GM18861 (cell line): ENCODE data around the gene ATRX.
"Not testable (repeated sequence)": the region's sequence is repeated elsewhere in the genome, so short reads cannot be mapped to it uniquely, and the experiment has no call there.

ENCODE experiments used
- ATAC-seq: cut with Tn5 transposase; IDR thresholded peaks from one replicate; pipeline ENCODE4 v1.9.1; 2021; ENCODE audit not compliant: unreplicated experiment

ATRX gene

GRCh38 chrX:77510007-77510406 is 276.0 kb downstream of the ATRX start:
- ATAC-seq = no peak

GRCh38 chrX:77505227-77505626 is 280.8 kb downstream of the ATRX start:
- no peak for ATAC-seq

- no peak for ATAC-seq
These were observed 283.0 kb downstream of the ATRX start for GRCh38 chrX:77502951-77503525.

GRCh38 chrX:77500164-77500563 is 285.9 kb downstream of the ATRX start:
- ATAC-seq = not testable (repeated sequence)

GRCh38 chrX:77493677-77494553 is 292.1 kb downstream of the ATRX start:
- no peak for ATAC-seq

GRCh38 chrX:77484045-77484444 is 302.0 kb downstream of the ATRX start:
- ATAC-seq = no peak

GRCh38 chrX:77455437-77455836 is 330.6 kb downstream of the ATRX start:
- no peak for ATAC-seq
